Measurements from ENCODE around the gene CACNG1.

Gene CACNG1

GRCh38 chr17:67018471-67019434 lies 25.6 kb upstream of the CACNG1 start:
- H3K4me1 Mint-ChIP-seq (ENCODE audit: low read depth in 2 of 2) = peaks cover 0 to 2% of the 10 kb centered on the region in 2 donors
- H3K27ac Mint-ChIP-seq = no peak overlapping the region
- H3K9me3 Mint-ChIP-seq = no peaks in the 10 kb centered on the region
- no peaks in the 10 kb centered on the region for H3K36me3 Mint-ChIP-seq (ENCODE audit: insufficient read depth)
- DNase-seq = no peak
- no peak overlapping the region for H3K4me3 Mint-ChIP-seq
- ATAC-seq (replicated peaks) = no peak
- peaks cover 15 to 64% of the 10 kb centered on the region in 2 donors for H3K27me3 Mint-ChIP-seq

GRCh38 chr17:67019809-67020208 lies 24.5 kb upstream of the CACNG1 start:
- Mint-ChIP-seq H3K4me3 (no peak overlapping the region), H3K9me3 (no peaks in the 10 kb centered on the region)

GRCh38 chr17:67020293-67020766 lies 24.0 kb upstream of the CACNG1 start:
- Mint-ChIP-seq H3K4me3 (no peak overlapping the region), H3K9me3 (no peaks in the 10 kb centered on the region), H3K4me1 (ENCODE audit: low read depth in 2 of 2) (peaks cover 0 to 2% of the 10 kb centered on the region in 2 donors), H3K27me3 (peaks cover 0 to 59% of the 10 kb centered on the region in 2 donors), H3K36me3 (ENCODE audit: insufficient read depth) (no peaks in the 10 kb centered on the region), H3K27ac (no peak overlapping the region)
- ATAC-seq (replicated peaks) = no peak
- DNase-seq = no peak

More at GRCh38 chr17:67019809-67020208, 24.5 kb upstream of the CACNG1 start:
- Mint-ChIP-seq H3K36me3 (ENCODE audit: insufficient read depth) (no peaks in the 10 kb centered on the region), H3K27me3 (peaks cover 5 to 61% of the 10 kb centered on the region in 2 donors), H3K4me1 (ENCODE audit: low read depth in 2 of 2) (peaks cover 0 to 2% of the 10 kb centered on the region in 2 donors), H3K27ac (no peak overlapping the region)
- no peak for ATAC-seq (replicated peaks)
- no peak for DNase-seq

- H3K36me3 Mint-ChIP-seq (ENCODE audit: insufficient read depth) = no peaks in the 10 kb centered on the region
- no peak overlapping the region for H3K27ac Mint-ChIP-seq
- no peak for DNase-seq
- H3K4me1 Mint-ChIP-seq (ENCODE audit: low read depth in 2 of 2) = peaks cover 0 to 2% of the 10 kb centered on the region in 2 donors
- ATAC-seq (replicated peaks) = no peak
- no peak overlapping the region for H3K4me3 Mint-ChIP-seq
- no peaks in the 10 kb centered on the region for H3K9me3 Mint-ChIP-seq
- peaks cover 0 to 51% of the 10 kb centered on the region in 2 donors for H3K27me3 Mint-ChIP-seq
Observed at GRCh38 chr17:67021196-67021595, 23.2 kb upstream of the CACNG1 start.

GRCh38 chr17:67021743-67022450 lies 22.5 kb upstream of the CACNG1 start:
- Mint-ChIP-seq H3K36me3 (ENCODE audit: insufficient read depth) (no peaks in the 10 kb centered on the region), H3K4me1 (ENCODE audit: low read depth in 2 of 2) (peaks cover 0 to 2% of the 10 kb centered on the region in 2 donors), H3K27me3 (peaks cover 0 to 44% of the 10 kb centered on the region in 2 donors), H3K27ac (no peak overlapping the region), H3K9me3 (no peaks in the 10 kb centered on the region), H3K4me3 (no peak overlapping the region)
- no peak for ATAC-seq (replicated peaks)
- DNase-seq = no peak

DNA sequence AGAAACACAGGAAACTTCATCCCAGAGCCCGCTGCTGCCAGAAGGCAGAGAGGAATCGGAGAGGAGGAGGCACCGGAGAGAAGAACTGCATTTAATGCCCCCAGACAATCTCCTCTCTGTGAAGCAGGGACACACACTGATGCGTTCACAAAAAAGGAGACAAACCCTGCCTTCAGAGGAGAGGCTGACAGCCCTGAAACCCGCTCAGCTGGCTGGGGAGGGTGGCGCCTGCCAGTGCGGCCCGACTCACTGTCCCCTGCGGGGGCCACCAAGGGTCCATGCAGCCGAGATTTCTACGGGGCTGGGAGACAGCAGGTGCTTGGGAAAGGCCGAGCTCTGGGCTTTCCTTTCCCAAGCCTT lies 21.9 kb upstream of the CACNG1 start:
- Mint-ChIP-seq H3K27ac (no peak overlapping the region), H3K36me3 (ENCODE audit: insufficient read depth) (no peaks in the 10 kb centered on the region), H3K9me3 (no peaks in the 10 kb centered on the region), H3K4me3 (no peak overlapping the region), H3K4me1 (ENCODE audit: low read depth in 2 of 2) (peaks cover 0 to 2% of the 10 kb centered on the region in 2 donors), H3K27me3 (peaks cover 0 to 38% of the 10 kb centered on the region in 2 donors)
- ATAC-seq (replicated peaks) (no peak), DNase-seq (no peak)

GRCh38 chr17:67024736-67025135 lies 19.6 kb upstream of the CACNG1 start:
- DNase-seq (no peak), ATAC-seq (replicated peaks) (no peak)
- Mint-ChIP-seq H3K4me1 (ENCODE audit: low read depth in 2 of 2) (peaks cover 0 to 2% of the 10 kb centered on the region in 2 donors), H3K27me3 (peaks cover 0 to 15% of the 10 kb centered on the region in 2 donors), H3K27ac (no peak overlapping the region), H3K9me3 (no peaks in the 10 kb centered on the region), H3K36me3 (ENCODE audit: insufficient read depth) (no peaks in the 10 kb centered on the region), H3K4me3 (no peak overlapping the region)

- Mint-ChIP-seq H3K4me3 (no peak overlapping the region), H3K9me3 (no peaks in the 10 kb centered on the region), H3K36me3 (ENCODE audit: insufficient read depth) (no peaks in the 10 kb centered on the region), H3K27me3 (peaks cover 0 to 11% of the 10 kb centered on the region in 2 donors), H3K27ac (no peak overlapping the region), H3K4me1 (ENCODE audit: low read depth in 2 of 2) (peaks cover 0 to 2% of the 10 kb centered on the region in 2 donors)
- DNase-seq (no peak), ATAC-seq (replicated peaks) (no peak)
Observed at GRCh38 chr17:67025216-67025792, 19.1 kb upstream of the CACNG1 start.

- DNase-seq (no peak), ATAC-seq (replicated peaks) (no peak)
- no peak overlapping the region for H3K27ac Mint-ChIP-seq
- H3K4me1 Mint-ChIP-seq (ENCODE audit: low read depth in 2 of 2) = peaks cover 0 to 2% of the 10 kb centered on the region in 2 donors
- no peaks in the 10 kb centered on the region for H3K36me3 Mint-ChIP-seq (ENCODE audit: insufficient read depth)
- H3K27me3 Mint-ChIP-seq = peaks cover 0 to 11% of the 10 kb centered on the region in 2 donors
- no peaks in the 10 kb centered on the region for H3K9me3 Mint-ChIP-seq
- no peak overlapping the region for H3K4me3 Mint-ChIP-seq
Observed at GRCh38 chr17:67026341-67026740, 18.0 kb upstream of the CACNG1 start.

GRCh38 chr17:67027031-67027628 lies 17.2 kb upstream of the CACNG1 start:
- H3K27ac Mint-ChIP-seq = no peak overlapping the region
- ATAC-seq (replicated peaks) (no peak), DNase-seq (no peak)
- H3K4me3 Mint-ChIP-seq = no peak overlapping the region
- H3K36me3 Mint-ChIP-seq (ENCODE audit: insufficient read depth) = no peaks in the 10 kb centered on the region
- H3K4me1 Mint-ChIP-seq (ENCODE audit: low read depth in 2 of 2) = no peaks in the 10 kb centered on the region
- no peaks in the 10 kb centered on the region for H3K9me3 Mint-ChIP-seq
- H3K27me3 Mint-ChIP-seq = peaks cover 0 to 11% of the 10 kb centered on the region in 2 donors

- DNase-seq = no peak
- Mint-ChIP-seq H3K9me3 (no peaks in the 10 kb centered on the region), H3K27me3 (peaks cover 0 to 13% of the 10 kb centered on the region in 2 donors), H3K4me1 (ENCODE audit: low read depth in 2 of 2) (no peaks in the 10 kb centered on the region), H3K27ac (no peak overlapping the region), H3K36me3 (ENCODE audit: insufficient read depth) (no peaks in the 10 kb centered on the region), H3K4me3 (no peak overlapping the region)
- ATAC-seq (replicated peaks) = no peak
Observed at GRCh38 chr17:67030641-67031040, 13.7 kb upstream of the CACNG1 start.

DNA sequence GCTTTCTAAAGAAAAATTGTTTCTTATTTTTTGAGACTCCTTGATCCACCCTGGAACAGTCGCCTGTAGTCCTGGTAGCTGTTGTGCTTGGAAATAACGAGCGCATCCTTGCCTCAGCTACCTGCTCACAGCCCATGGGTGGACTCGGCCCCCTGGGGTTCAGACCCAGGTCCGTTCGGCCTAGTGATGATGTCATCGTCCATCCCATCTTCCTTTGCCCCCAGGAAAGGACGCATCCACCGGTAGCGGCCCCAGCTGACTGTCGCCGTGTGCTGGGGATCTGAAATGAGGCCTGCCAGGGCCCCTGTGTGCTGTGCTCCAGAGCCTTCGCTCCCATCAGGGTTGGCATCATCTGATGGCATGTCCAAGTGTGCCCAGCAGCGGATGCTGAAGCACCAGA lies 12.0 kb upstream of the CACNG1 start:
- ATAC-seq (replicated peaks) (no peak), DNase-seq (no peak)
- H3K27ac Mint-ChIP-seq = no peak overlapping the region
- peaks cover 17 to 29% of the 10 kb centered on the region in 2 donors for H3K27me3 Mint-ChIP-seq
- H3K9me3 Mint-ChIP-seq = no peaks in the 10 kb centered on the region
- H3K36me3 Mint-ChIP-seq (ENCODE audit: insufficient read depth) = no peaks in the 10 kb centered on the region
- H3K4me1 Mint-ChIP-seq (ENCODE audit: low read depth in 2 of 2) = no peaks in the 10 kb centered on the region
- H3K4me3 Mint-ChIP-seq = no peak overlapping the region

GRCh38 chr17:67032985-67033384 lies 11.4 kb upstream of the CACNG1 start:
- Mint-ChIP-seq H3K9me3 (no peaks in the 10 kb centered on the region), H3K27ac (no peak overlapping the region), H3K36me3 (ENCODE audit: insufficient read depth) (no peaks in the 10 kb centered on the region), H3K4me1 (ENCODE audit: low read depth in 2 of 2) (no peaks in the 10 kb centered on the region), H3K4me3 (no peak overlapping the region), H3K27me3 (peaks cover 21 to 31% of the 10 kb centered on the region in 2 donors)
- ATAC-seq (replicated peaks) (no peak), DNase-seq (no peak)
